ENCODE results near the gene CHD9.

CHD9 gene

DNA sequence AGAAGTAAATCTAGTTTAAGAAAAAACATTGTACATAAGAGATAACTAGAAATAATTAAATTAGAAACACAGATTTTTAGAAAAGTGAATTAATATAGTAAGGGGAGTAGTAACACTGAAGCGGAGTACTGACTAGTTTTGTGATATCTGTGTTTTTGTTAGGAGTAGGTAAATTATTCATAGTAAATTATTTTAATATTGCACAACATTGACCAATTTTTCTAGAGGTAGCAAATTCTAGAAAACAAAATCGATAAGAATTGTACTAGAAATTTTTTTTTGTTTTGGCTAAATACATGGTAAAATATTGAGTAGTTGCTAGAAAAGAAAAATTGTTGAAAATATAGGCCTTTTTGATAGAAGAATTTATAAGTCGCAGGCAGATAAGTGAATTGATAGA lies 156.5 kb downstream of the CHD9 start:
- no peak for ATAC-seq
- TF ChIP-seq CSRNP3 (CRISPR knock-in tag; IDR thresholded peaks at IDR 0.05): no peak
- no peak for TF ChIP-seq ARNTL (CRISPR knock-in tag; IDR thresholded peaks at IDR 0.05; ENCODE audit: borderline replicate concordance, low read depth)
- TF ChIP-seq ESRRG (CRISPR knock-in tag; IDR thresholded peaks at IDR 0.05): no peak
- no peak for TF ChIP-seq ISL1 (CRISPR knock-in tag; IDR thresholded peaks at IDR 0.05)
- TF ChIP-seq PATZ1 (CRISPR knock-in tag; IDR thresholded peaks at IDR 0.05; ENCODE audit: borderline replicate concordance): no peak
- TF ChIP-seq, protein P1, sequence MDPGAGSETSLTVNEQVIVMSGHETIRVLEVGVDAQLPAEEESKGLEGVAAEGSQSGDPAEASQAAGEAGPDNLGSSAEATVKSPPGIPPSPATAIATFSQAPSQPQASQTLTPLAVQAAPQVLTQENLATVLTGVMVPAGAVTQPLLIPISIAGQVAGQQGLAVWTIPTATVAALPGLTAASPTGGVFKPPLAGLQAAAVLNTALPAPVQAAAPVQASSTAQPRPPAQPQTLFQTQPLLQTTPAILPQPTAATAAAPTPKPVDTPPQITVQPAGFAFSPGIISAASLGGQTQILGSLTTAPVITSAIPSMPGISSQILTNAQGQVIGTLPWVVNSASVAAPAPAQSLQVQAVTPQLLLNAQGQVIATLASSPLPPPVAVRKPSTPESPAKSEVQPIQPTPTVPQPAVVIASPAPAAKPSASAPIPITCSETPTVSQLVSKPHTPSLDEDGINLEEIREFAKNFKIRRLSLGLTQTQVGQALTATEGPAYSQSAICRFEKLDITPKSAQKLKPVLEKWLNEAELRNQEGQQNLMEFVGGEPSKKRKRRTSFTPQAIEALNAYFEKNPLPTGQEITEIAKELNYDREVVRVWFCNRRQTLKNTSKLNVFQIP (CRISPR knock-in tag; IDR thresholded peaks at IDR 0.05; ENCODE audit: borderline replicate concordance, low read depth): no peak
- no peak for TF ChIP-seq TOX (CRISPR knock-in tag; IDR thresholded peaks at IDR 0.05; ENCODE audit: borderline replicate concordance)

- no peak for ATAC-seq
- TF ChIP-seq ZNF8 (CRISPR knock-in tag; IDR thresholded peaks at IDR 0.05): no peak
- TF ChIP-seq, protein P2, sequence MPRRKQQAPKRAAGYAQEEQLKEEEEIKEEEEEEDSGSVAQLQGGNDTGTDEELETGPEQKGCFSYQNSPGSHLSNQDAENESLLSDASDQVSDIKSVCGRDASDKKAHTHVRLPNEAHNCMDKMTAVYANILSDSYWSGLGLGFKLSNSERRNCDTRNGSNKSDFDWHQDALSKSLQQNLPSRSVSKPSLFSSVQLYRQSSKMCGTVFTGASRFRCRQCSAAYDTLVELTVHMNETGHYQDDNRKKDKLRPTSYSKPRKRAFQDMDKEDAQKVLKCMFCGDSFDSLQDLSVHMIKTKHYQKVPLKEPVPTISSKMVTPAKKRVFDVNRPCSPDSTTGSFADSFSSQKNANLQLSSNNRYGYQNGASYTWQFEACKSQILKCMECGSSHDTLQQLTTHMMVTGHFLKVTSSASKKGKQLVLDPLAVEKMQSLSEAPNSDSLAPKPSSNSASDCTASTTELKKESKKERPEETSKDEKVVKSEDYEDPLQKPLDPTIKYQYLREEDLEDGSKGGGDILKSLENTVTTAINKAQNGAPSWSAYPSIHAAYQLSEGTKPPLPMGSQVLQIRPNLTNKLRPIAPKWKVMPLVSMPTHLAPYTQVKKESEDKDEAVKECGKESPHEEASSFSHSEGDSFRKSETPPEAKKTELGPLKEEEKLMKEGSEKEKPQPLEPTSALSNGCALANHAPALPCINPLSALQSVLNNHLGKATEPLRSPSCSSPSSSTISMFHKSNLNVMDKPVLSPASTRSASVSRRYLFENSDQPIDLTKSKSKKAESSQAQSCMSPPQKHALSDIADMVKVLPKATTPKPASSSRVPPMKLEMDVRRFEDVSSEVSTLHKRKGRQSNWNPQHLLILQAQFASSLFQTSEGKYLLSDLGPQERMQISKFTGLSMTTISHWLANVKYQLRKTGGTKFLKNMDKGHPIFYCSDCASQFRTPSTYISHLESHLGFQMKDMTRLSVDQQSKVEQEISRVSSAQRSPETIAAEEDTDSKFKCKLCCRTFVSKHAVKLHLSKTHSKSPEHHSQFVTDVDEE (CRISPR knock-in tag; IDR thresholded peaks at IDR 0.05): no peak
- no peak for TF ChIP-seq ISL1 (CRISPR knock-in tag; IDR thresholded peaks at IDR 0.05)
- TF ChIP-seq, protein P3, sequence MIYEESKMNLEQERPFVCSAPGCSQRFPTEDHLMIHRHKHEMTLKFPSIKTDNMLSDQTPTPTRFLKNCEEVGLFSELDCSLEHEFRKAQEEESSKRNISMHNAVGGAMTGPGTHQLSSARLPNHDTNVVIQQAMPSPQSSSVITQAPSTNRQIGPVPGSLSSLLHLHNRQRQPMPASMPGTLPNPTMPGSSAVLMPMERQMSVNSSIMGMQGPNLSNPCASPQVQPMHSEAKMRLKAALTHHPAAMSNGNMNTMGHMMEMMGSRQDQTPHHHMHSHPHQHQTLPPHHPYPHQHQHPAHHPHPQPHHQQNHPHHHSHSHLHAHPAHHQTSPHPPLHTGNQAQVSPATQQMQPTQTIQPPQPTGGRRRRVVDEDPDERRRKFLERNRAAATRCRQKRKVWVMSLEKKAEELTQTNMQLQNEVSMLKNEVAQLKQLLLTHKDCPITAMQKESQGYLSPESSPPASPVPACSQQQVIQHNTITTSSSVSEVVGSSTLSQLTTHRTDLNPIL (CRISPR knock-in tag; IDR thresholded peaks at IDR 0.05; ENCODE audit: low read depth): no peak
- no peak for TF ChIP-seq ZNF565 (CRISPR knock-in tag; conservative IDR thresholded peaks at IDR 0.05; ENCODE audit: low read depth)
- no peak for TF ChIP-seq TOX (CRISPR knock-in tag; IDR thresholded peaks at IDR 0.05; ENCODE audit: borderline replicate concordance)
- no peak for TF ChIP-seq RARB (CRISPR knock-in tag; IDR thresholded peaks at IDR 0.05)
- TF ChIP-seq, protein P1 (CRISPR knock-in tag; IDR thresholded peaks at IDR 0.05; ENCODE audit: borderline replicate concordance, low read depth): no peak
- no peak for TF ChIP-seq OSR1 (CRISPR knock-in tag; IDR thresholded peaks at IDR 0.05)
- no peak for TF ChIP-seq ESRRG (CRISPR knock-in tag; IDR thresholded peaks at IDR 0.05)
- no peak for TF ChIP-seq TCF4 (CRISPR knock-in tag; IDR thresholded peaks at IDR 0.05; ENCODE audit: borderline replicate concordance)
- TF ChIP-seq ZFP30 (CRISPR knock-in tag; IDR thresholded peaks at IDR 0.05): no peak
- no peak for TF ChIP-seq PPARA (CRISPR knock-in tag; IDR thresholded peaks at IDR 0.05; ENCODE audit: borderline replicate concordance)
- TF ChIP-seq CSRNP3 (CRISPR knock-in tag; IDR thresholded peaks at IDR 0.05): no peak
Measured at GRCh38 chr16:53212893-53213223, 158.1 kb downstream of the CHD9 start.

DNA sequence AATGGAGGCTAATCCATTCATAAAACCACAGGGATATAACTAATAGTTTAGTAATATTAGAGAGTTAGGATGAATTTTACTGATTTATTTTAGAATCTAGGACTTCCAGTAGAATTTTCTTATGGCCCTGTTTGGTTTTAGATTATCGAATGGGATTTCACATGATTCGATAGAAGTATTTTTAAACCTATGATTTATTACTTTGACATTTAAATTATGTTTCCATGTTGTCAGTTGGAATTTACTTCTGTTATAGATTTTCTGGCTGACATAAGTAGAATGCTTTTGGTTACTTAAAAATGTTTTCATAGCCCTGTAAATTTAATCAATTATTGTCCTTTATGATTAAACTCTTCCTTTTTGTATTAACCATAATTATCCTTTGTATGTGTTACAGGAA lies 158.8 kb downstream of the CHD9 start:
- TF ChIP-seq, protein P1 (CRISPR knock-in tag; IDR thresholded peaks at IDR 0.05; ENCODE audit: borderline replicate concordance, low read depth): no peak
- peak; percentile 89 for TF ChIP-seq ISL1 (CRISPR knock-in tag; IDR thresholded peaks at IDR 0.05)
- ATAC-seq: no peak

All from SK-N-SH treated with all-trans-retinoic acid at 6 μM for 48 hours (cell line).